ENCODE results near the gene LILRB3.

DNA sequence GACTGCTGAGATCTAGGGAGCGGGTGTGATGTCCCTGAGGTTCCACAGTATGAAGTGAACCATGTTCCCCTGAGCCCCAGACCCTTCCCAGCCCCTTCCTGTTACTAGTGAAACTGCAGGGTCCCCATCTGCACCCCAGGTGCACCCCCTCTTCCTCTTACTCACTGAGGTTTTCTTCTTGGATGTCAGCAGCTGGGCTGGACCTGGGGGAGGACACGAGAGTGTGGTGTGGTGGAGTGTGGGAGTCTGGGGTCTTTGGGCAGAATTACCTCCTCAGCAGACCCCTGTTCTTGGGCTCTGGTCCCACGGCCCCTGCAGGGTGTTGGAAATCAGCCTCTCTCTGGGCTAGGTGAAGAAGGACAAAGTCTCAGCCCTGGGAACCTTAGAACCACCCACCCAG is 23.1 kb upstream of the LILRB3 start:
- TF ChIP-seq, protein P1, sequence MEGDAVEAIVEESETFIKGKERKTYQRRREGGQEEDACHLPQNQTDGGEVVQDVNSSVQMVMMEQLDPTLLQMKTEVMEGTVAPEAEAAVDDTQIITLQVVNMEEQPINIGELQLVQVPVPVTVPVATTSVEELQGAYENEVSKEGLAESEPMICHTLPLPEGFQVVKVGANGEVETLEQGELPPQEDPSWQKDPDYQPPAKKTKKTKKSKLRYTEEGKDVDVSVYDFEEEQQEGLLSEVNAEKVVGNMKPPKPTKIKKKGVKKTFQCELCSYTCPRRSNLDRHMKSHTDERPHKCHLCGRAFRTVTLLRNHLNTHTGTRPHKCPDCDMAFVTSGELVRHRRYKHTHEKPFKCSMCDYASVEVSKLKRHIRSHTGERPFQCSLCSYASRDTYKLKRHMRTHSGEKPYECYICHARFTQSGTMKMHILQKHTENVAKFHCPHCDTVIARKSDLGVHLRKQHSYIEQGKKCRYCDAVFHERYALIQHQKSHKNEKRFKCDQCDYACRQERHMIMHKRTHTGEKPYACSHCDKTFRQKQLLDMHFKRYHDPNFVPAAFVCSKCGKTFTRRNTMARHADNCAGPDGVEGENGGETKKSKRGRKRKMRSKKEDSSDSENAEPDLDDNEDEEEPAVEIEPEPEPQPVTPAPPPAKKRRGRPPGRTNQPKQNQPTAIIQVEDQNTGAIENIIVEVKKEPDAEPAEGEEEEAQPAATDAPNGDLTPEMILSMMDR (IDR thresholded peaks at IDR 0.05; ENCODE audit: low read length): no peak
- no peak for TF ChIP-seq EZH2 (IDR thresholded peaks at IDR 0.05; ENCODE audit: borderline replicate concordance, low read length)
